OCI-LY3 (cell line): Measurements from ENCODE around the gene SLIRP.

Source experiments
- H2AFZ ChIP-seq: fragments of 200-600, 300-600 bp; shearing (Covaris generic); 2 replicates; pipeline ENCODE4 v1.6.0; 2014; ENCODE audit warnings: antibody characterized with exemption, low read depth, low read length
- H3K27ac ChIP-seq: fragments of 200-600, 300-600 bp; sonication (generic); 2 replicates; pipeline ENCODE4 v1.5.1; 2014; ENCODE audit warnings: mild to moderate bottlenecking, low read length, moderate library complexity, mixed read lengths
- H3K27me3 ChIP-seq: fragments of 200-600, 300-600 bp; sonication (generic); 2 replicates; pipeline ENCODE4 v1.6.1; 2014; ENCODE audit warnings: low read depth, low read length, mixed read lengths
- H3K36me3 ChIP-seq: fragments of 200-600, 300-600 bp; sonication (generic); replicated peaks from 2 replicates; pipeline ENCODE3; 2014; ENCODE audit warnings: low read depth, low read length, mixed read lengths
- H3K4me1 ChIP-seq: fragments of 300-600, 200-600 bp; sonication (generic); 2 replicates; pipeline ENCODE4 v1.6.1; 2014; ENCODE audit warnings: low read length, mixed read lengths
- H3K4me2 ChIP-seq: fragments of 200-600, 300-600 bp; sonication (generic); 2 replicates; pipeline ENCODE4 v1.6.1; 2014; ENCODE audit warnings: low read length, mixed read lengths
- H3K4me3 ChIP-seq: fragments of 300-600, 200-600 bp; sonication (generic); 2 replicates; pipeline ENCODE4 v1.5.1; 2014; ENCODE audit warnings: antibody characterized with exemption, mild to moderate bottlenecking, low read length, moderate library complexity
- H3K79me2 ChIP-seq: fragments of 300-600, 200-600 bp; shearing (Covaris generic); 2 replicates; pipeline ENCODE4 v1.6.1; 2014; ENCODE audit warnings: mild to moderate bottlenecking, low read length, mixed read lengths
- H3K9ac ChIP-seq: fragments of 300-600, 200-600 bp; shearing (Covaris generic); 2 replicates; pipeline ENCODE4 v1.6.0; 2014; ENCODE audit warnings: mild to moderate bottlenecking, low read length, moderate library complexity
- H3K9me3 ChIP-seq: fragments of 200-600, 300-600 bp; shearing (Covaris generic); 2 replicates; pipeline ENCODE4 v1.6.1; 2014; ENCODE audit warnings: low read length, mixed read lengths; ENCODE audit not compliant: insufficient read depth
- H4K20me1 ChIP-seq: fragments of 200-600, 300-600 bp; sonication (generic); 2 replicates; pipeline ENCODE4 v1.6.1; 2016; ENCODE audit warnings: low read length, mixed read lengths; ENCODE audit not compliant: insufficient read depth
- EZH2phosphoT487 ChIP-seq: fragments of 200-600 bp; shearing (Covaris generic); IDR thresholded peaks from 2 replicates; pipeline ENCODE4 v1.6.1; 2018; ENCODE audit warnings: antibody characterized with exemption, mixed run types, low read depth
- TF ChIP-seq, protein P1 (sequence below): fragments of 200-600, 300-600 bp; sonication (generic); IDR thresholded peaks from 2 replicates; pipeline ENCODE4 v1.5.1; 2014; ENCODE audit warnings: antibody characterized with exemption, low read length, low read depth

The SLIRP gene

GRCh38 chr14:77752266-77752665 lies 44.4 kb downstream of the SLIRP start:
- no peak for TF ChIP-seq EZH2phosphoT487
- TF ChIP-seq, protein P1, sequence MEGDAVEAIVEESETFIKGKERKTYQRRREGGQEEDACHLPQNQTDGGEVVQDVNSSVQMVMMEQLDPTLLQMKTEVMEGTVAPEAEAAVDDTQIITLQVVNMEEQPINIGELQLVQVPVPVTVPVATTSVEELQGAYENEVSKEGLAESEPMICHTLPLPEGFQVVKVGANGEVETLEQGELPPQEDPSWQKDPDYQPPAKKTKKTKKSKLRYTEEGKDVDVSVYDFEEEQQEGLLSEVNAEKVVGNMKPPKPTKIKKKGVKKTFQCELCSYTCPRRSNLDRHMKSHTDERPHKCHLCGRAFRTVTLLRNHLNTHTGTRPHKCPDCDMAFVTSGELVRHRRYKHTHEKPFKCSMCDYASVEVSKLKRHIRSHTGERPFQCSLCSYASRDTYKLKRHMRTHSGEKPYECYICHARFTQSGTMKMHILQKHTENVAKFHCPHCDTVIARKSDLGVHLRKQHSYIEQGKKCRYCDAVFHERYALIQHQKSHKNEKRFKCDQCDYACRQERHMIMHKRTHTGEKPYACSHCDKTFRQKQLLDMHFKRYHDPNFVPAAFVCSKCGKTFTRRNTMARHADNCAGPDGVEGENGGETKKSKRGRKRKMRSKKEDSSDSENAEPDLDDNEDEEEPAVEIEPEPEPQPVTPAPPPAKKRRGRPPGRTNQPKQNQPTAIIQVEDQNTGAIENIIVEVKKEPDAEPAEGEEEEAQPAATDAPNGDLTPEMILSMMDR: no peak
- H3K9ac ChIP-seq: no peak overlapping the region
- H3K9me3 ChIP-seq: no peaks in the 10 kb centered on the region
- H2AFZ ChIP-seq: no peak overlapping the region
- H3K79me2 ChIP-seq: peaks cover 47% of the 10 kb centered on the region
- no peak overlapping the region for H3K4me3 ChIP-seq
- peaks cover 14% of the 10 kb centered on the region; the same call in 1 of the 2 replicates for H4K20me1 ChIP-seq
- H3K27ac ChIP-seq: no peak overlapping the region
- H3K4me1 ChIP-seq: no peaks in the 10 kb centered on the region
- peaks cover 48% of the 10 kb centered on the region for H3K36me3 ChIP-seq
- no peaks in the 10 kb centered on the region for H3K27me3 ChIP-seq
- H3K4me2 ChIP-seq: no peak overlapping the region

DNA sequence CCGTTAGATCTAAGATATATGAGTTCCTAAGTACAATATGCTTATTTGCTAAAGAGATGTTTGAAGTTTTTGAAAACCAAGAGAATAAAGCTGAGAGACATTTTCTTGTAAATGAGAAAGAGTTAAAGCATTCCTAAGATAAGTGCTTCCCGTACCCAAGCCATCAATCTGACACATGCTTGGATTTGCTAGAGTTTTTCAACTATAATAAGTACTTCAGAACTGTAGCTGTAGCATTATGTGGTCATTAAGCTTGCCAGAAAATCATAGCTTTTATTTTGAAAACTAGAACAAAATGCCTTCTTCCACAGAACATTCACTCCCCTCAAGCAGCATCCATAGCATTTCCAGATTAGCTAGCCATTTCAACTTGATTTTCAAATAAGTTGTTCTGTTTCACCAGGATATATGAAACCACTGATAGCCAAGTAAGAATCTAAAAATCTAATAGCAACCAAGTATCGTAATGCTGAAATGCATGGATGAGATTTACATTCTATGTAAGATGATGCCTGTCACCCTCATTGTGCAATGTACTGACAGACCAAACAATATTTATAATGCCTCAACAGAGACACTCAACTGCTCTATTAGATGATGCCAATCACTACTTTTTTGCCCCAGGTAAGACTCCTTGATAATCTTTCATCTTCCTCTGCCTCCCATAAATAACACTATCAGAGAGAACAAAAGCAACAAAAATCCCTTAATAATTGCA lies 45.1 kb downstream of the SLIRP start:
- H4K20me1 ChIP-seq: peaks cover 16% of the 10 kb centered on the region; the same call in 1 of the 2 replicates
- no peak overlapping the region for H3K27ac ChIP-seq
- TF ChIP-seq EZH2phosphoT487: no peak
- TF ChIP-seq, protein P1: no peak
- no peaks in the 10 kb centered on the region for H3K4me1 ChIP-seq
- peaks cover 54% of the 10 kb centered on the region for H3K79me2 ChIP-seq
- no peak overlapping the region for H3K9ac ChIP-seq
- H3K36me3 ChIP-seq: peaks cover 48% of the 10 kb centered on the region
- H3K9me3 ChIP-seq: no peaks in the 10 kb centered on the region
- no peak overlapping the region for H3K4me2 ChIP-seq
- no peak overlapping the region for H2AFZ ChIP-seq
- H3K4me3 ChIP-seq: no peak overlapping the region
- H3K27me3 ChIP-seq: no peaks in the 10 kb centered on the region

GRCh38 chr14:77760381-77761204 lies 52.7 kb downstream of the SLIRP start, which contains the start of gene SNW1:
SNW1 (minus strand) TSS chr14:77761156; CDS start chr14:77761127, 29 bp downstream.
- Histone ChIP-seq H3K36me3 (peaks cover 13% of the 10 kb centered on the region), H3K4me1 (peaks cover 10% of the 10 kb centered on the region; the same call in 1 of the 2 replicates), H2AFZ (peak within 1 kb of the TSS; percentile 96), H3K27me3 (no peaks in the 10 kb centered on the region), H3K9ac (peak within 1 kb of the TSS; percentile 90), H3K4me3 (peak within 1 kb of the TSS; percentile 88), H3K4me2 (peak within 1 kb of the TSS; percentile 86), H3K27ac (peak within 1 kb of the TSS; percentile 73), H4K20me1 (peaks cover 16% of the 10 kb centered on the region; the same call in 1 of the 2 replicates), H3K9me3 (no peaks in the 10 kb centered on the region), H3K79me2 (peaks cover 54% of the 10 kb centered on the region)
- no peak for TF ChIP-seq EZH2phosphoT487
- TF ChIP-seq, protein P1: no peak
